ENCODE results near the gene RNF13. TPM values are rescaled to one million over a fixed set of nuclear protein-coding genes. Genes with fewer than 3 reads are reported as not detected.

The RNF13 gene
- total RNA-seq, 2 experiments from 2014 or later, result 39.1 to 44.1 TPM

- no peaks in the 10 kb centered on the region for H3K9me3 ChIP-seq (ENCODE audit: control insufficient read depth in 1 of 2, insufficient read depth in 1 of 2, low read length in 2 of 2)
- Mint-ChIP-seq H3K4me3 (no peak overlapping the region), H3K27ac (no peak overlapping the region), H3K4me1 (ENCODE audit: low read depth) (no peaks in the 10 kb centered on the region), H3K36me3 (ENCODE audit: low read depth) (no peaks in the 10 kb centered on the region), H3K9me3 (no peaks in the 10 kb centered on the region), H3K27me3 (peaks cover 47% of the 10 kb centered on the region)
- no peak overlapping the region for H3K27ac ChIP-seq (ENCODE audit: low read depth in 1 of 2, low read length in 2 of 2)
- H3K36me3 ChIP-seq (ENCODE audit: insufficient read depth, low read length), result no peaks in the 10 kb centered on the region
- POLR2A ChIA-PET, result no interaction called here
- intact Hi-C loops (cut with DNase I, micrococcal nuclease), result no loop called here
- CTCF ChIA-PET, result interaction anchor here (0.9 kb wide), 1 partner anchor 12 kb away, joined by 3 read pairs; no protein-coding TSS in a partner anchor
- peaks cover 3 to 14% of the 10 kb centered on the region in 2 experiments for H3K27me3 ChIP-seq (ENCODE audit: control insufficient read depth in 1 of 2, insufficient read depth in 2 of 2, low read length in 2 of 2)
- no peak for ATAC-seq (ENCODE audit: poor library complexity)
- TF ChIP-seq CTCF (IDR thresholded peaks at IDR 0.05), result no peak
- H3K4me1 ChIP-seq (ENCODE audit: insufficient read depth, low read length), result no peaks in the 10 kb centered on the region
- DNase-seq, result no peak
- no peak overlapping the region for H3K4me3 ChIP-seq (ENCODE audit: low read length)
Measured at GRCh38 chr3:149796026-149796425, 17.0 kb upstream of the RNF13 start.

- Histone ChIP-seq H3K27ac (ENCODE audit: low read depth in 1 of 2, low read length in 2 of 2) (no peak overlapping the region), H3K9me3 (ENCODE audit: control insufficient read depth in 1 of 2, insufficient read depth in 1 of 2, low read length in 2 of 2) (no peaks in the 10 kb centered on the region), H3K27me3 (ENCODE audit: control insufficient read depth in 1 of 2, insufficient read depth in 2 of 2, low read length in 2 of 2) (no peaks in the 10 kb centered on the region), H3K4me3 (ENCODE audit: low read length) (no peak overlapping the region), H3K4me1 (ENCODE audit: insufficient read depth, low read length) (no peaks in the 10 kb centered on the region), H3K36me3 (ENCODE audit: insufficient read depth, low read length) (no peaks in the 10 kb centered on the region)
- no peak overlapping the region for H3K4me3 Mint-ChIP-seq
- H3K9me3 Mint-ChIP-seq, result no peaks in the 10 kb centered on the region
- H3K27me3 Mint-ChIP-seq, result peaks cover 41% of the 10 kb centered on the region
- intact Hi-C loops (cut with DNase I, micrococcal nuclease), result no loop called here
- H3K4me1 Mint-ChIP-seq (ENCODE audit: low read depth), result no peaks in the 10 kb centered on the region
- DNase-seq (no peak), ATAC-seq (ENCODE audit: poor library complexity) (no peak)
- ChIA-PET POLR2A (no interaction called here), CTCF (no interaction called here)
- TF ChIP-seq CTCF (IDR thresholded peaks at IDR 0.05), result no peak
- H3K36me3 Mint-ChIP-seq (ENCODE audit: low read depth), result no peaks in the 10 kb centered on the region
- H3K27ac Mint-ChIP-seq, result no peak overlapping the region
Measured at GRCh38 chr3:149800693-149801092, 12.3 kb upstream of the RNF13 start.

- Mint-ChIP-seq H3K36me3 (ENCODE audit: low read depth) (no peaks in the 10 kb centered on the region), H3K4me1 (ENCODE audit: low read depth) (no peaks in the 10 kb centered on the region), H3K27me3 (peaks cover 45% of the 10 kb centered on the region), H3K9me3 (no peaks in the 10 kb centered on the region), H3K27ac (no peak overlapping the region), H3K4me3 (no peak overlapping the region)
- H3K4me1 ChIP-seq (ENCODE audit: insufficient read depth, low read length), result no peaks in the 10 kb centered on the region
- no peak for TF ChIP-seq CTCF (IDR thresholded peaks at IDR 0.05)
- ChIA-PET CTCF (no interaction called here), POLR2A (no interaction called here)
- DNase-seq (no peak), ATAC-seq (ENCODE audit: poor library complexity) (no peak)
- H3K36me3 ChIP-seq (ENCODE audit: insufficient read depth, low read length), result no peaks in the 10 kb centered on the region
- intact Hi-C loops (cut with DNase I, micrococcal nuclease), result no loop called here
- no peak overlapping the region for H3K4me3 ChIP-seq (ENCODE audit: low read length)
- H3K27ac ChIP-seq (ENCODE audit: low read depth in 1 of 2, low read length in 2 of 2), result no peak overlapping the region
- no peaks in the 10 kb centered on the region for H3K9me3 ChIP-seq (ENCODE audit: control insufficient read depth in 1 of 2, insufficient read depth in 1 of 2, low read length in 2 of 2)
- no peaks in the 10 kb centered on the region for H3K27me3 ChIP-seq (ENCODE audit: control insufficient read depth in 1 of 2, insufficient read depth in 2 of 2, low read length in 2 of 2)
Measured at GRCh38 chr3:149801195-149801594, 11.8 kb upstream of the RNF13 start.

Data from CD4-positive, alpha-beta T cell (primary cell).